Vagina (tissue), 2 donors: ENCODE measurements around the gene TMEM42. TPM values are rescaled to one million over a fixed set of nuclear protein-coding genes. Genes with fewer than 3 reads are reported as not detected.

Experiments
- DNase-seq, 2 donors: peaks; one replicate each; pipeline ENCODE4 v3.0.0-alpha.2; 2017; ENCODE audit errors: extremely low spot score in 2 of 2
- H3K27ac ChIP-seq: fragments of 200-600 bp; sonication (generic); one replicate; pipeline ENCODE4 v1.5.1; 2019
- H3K27me3 ChIP-seq: fragments of 200-600 bp; sonication (generic); one replicate; pipeline ENCODE4 v1.5.1; 2019
- H3K36me3 ChIP-seq, 2 donors: fragments of 200-600 bp; sonication (generic); one replicate each; pipeline ENCODE4 v1.5.1; 2017 to 2019
- H3K4me1 ChIP-seq: fragments of 200-600 bp; sonication (generic); one replicate; pipeline ENCODE4 v1.5.1; 2019
- H3K4me3 ChIP-seq, 2 donors: fragments of 200-600 bp; sonication (generic); 1 replicate in 1 of 2; 2 replicates in 1 of 2; pipeline ENCODE4 v1.5.1; 2016 to 2019
- H3K9me3 ChIP-seq: fragments of 200-600 bp; sonication (generic); one replicate; pipeline ENCODE4 v1.5.1; 2019
- CTCF ChIP-seq, 3 experiments: fragments of 450-650 bp in 2 of 3; fragments of 200-600 bp in 1 of 3; sonication (generic) in 1 of 3; IDR thresholded peaks; one replicate each; pipeline ENCODE4 v1.5.1; 2017 to 2019; ENCODE audit warnings: antibody characterized with exemption in 3 of 3, mild to moderate bottlenecking in 2 of 3, moderate library complexity in 2 of 3
- POLR2A ChIP-seq, 2 donors: fragments of 450-650 bp; IDR thresholded peaks; one replicate each; pipeline ENCODE4 v1.6.1; 2017; ENCODE audit warnings: antibody characterized with exemption in 2 of 2, mild to moderate bottlenecking in 2 of 2, moderate library complexity in 2 of 2
- POLR2AphosphoS5 ChIP-seq, 2 donors: sonication (generic); formaldehyde crosslinking; IDR thresholded peaks; one replicate each; pipeline ENCODE4 v1.9.0; 2017; ENCODE audit warnings: antibody characterized with exemption in 2 of 2, mild to moderate bottlenecking in 2 of 2, low read depth in 1 of 2; ENCODE audit not compliant: insufficient read depth in 1 of 2
- intact Hi-C: fragments of 100-400 bp; cut with DNase I; formaldehyde crosslinking; loops from one replicate; pipeline ENCODE4 v1.15.1; 2023
- microRNA counts, 2 donors: library from miRNA; unstranded; fragments of <30 nt; microRNA quantifications; one replicate each; lab custom pipeline; 2016 to 2017
- total RNA-seq: library from RNA; depleted of rRNA; stranded (reverse); fragments of >200 nt; gene quantifications from one replicate; pipeline ENCODE4 v1.2.3, GENCODE V29; 2016

The TMEM42 gene
- total RNA-seq, 1 donor from 2014 or later: 10.8 TPM

GRCh38 chr3:44909063-44909462 is 47.4 kb downstream of the TMEM42 start:
- H3K36me3 ChIP-seq: no peaks in the 10 kb centered on the region
- H3K4me3 ChIP-seq: no peak overlapping the region
- no peaks in the 10 kb centered on the region for H3K27me3 ChIP-seq
- no peaks in the 10 kb centered on the region for H3K9me3 ChIP-seq
- TF ChIP-seq POLR2AphosphoS5 (IDR thresholded peaks at IDR 0.05; ENCODE audit: insufficient read depth in 1 of 2, low read depth in 1 of 2): no peak
- no peak for TF ChIP-seq CTCF (IDR thresholded peaks at IDR 0.05)
- TF ChIP-seq POLR2A (IDR thresholded peaks at IDR 0.05): no peak
- no peaks in the 10 kb centered on the region for H3K4me1 ChIP-seq
- no peak for DNase-seq
- intact Hi-C loops: no loop called here
- H3K27ac ChIP-seq: no peak overlapping the region

- Histone ChIP-seq H3K36me3 (no peaks in the 10 kb centered on the region), H3K27me3 (no peaks in the 10 kb centered on the region), H3K27ac (no peak overlapping the region), H3K4me3 (no peak overlapping the region), H3K9me3 (no peaks in the 10 kb centered on the region), H3K4me1 (no peaks in the 10 kb centered on the region)
- TF ChIP-seq POLR2A (IDR thresholded peaks at IDR 0.05) (no peak), POLR2AphosphoS5 (IDR thresholded peaks at IDR 0.05; ENCODE audit: insufficient read depth in 1 of 2, low read depth in 1 of 2) (no peak), CTCF (IDR thresholded peaks at IDR 0.05) (no peak)
- no peak for DNase-seq
- intact Hi-C loops: no loop called here
Measured at GRCh38 chr3:44910693-44911092, 49.0 kb downstream of the TMEM42 start.

GRCh38 chr3:44913868-44914468 is 52.3 kb downstream of the TMEM42 start:
- H3K36me3 ChIP-seq: no peaks in the 10 kb centered on the region
- DNase-seq: no peak
- H3K4me1 ChIP-seq: no peaks in the 10 kb centered on the region
- H3K4me3 ChIP-seq: no peak overlapping the region
- H3K9me3 ChIP-seq: no peaks in the 10 kb centered on the region
- TF ChIP-seq POLR2A (IDR thresholded peaks at IDR 0.05): no peak
- TF ChIP-seq POLR2AphosphoS5 (IDR thresholded peaks at IDR 0.05; ENCODE audit: insufficient read depth in 1 of 2, low read depth in 1 of 2): no peak
- peak; percentile 29 to 46 (median 37) for TF ChIP-seq CTCF (IDR thresholded peaks at IDR 0.05)
- no peak overlapping the region for H3K27ac ChIP-seq
- intact Hi-C loops: no loop called here
- H3K27me3 ChIP-seq: no peaks in the 10 kb centered on the region

- H3K4me1 ChIP-seq: no peaks in the 10 kb centered on the region
- DNase-seq: no peak
- no peaks in the 10 kb centered on the region for H3K36me3 ChIP-seq
- H3K27ac ChIP-seq: no peak overlapping the region
- intact Hi-C loops: no loop called here
- TF ChIP-seq POLR2A (IDR thresholded peaks at IDR 0.05) (no peak), CTCF (IDR thresholded peaks at IDR 0.05) (no peak), POLR2AphosphoS5 (IDR thresholded peaks at IDR 0.05; ENCODE audit: insufficient read depth in 1 of 2, low read depth in 1 of 2) (no peak)
- no peaks in the 10 kb centered on the region for H3K9me3 ChIP-seq
- no peaks in the 10 kb centered on the region for H3K27me3 ChIP-seq
- H3K4me3 ChIP-seq: no peak overlapping the region
Measured at GRCh38 chr3:44914936-44915335, 53.2 kb downstream of the TMEM42 start.

MicroRNA genes within 50 kb of the gene (microRNA counts, 767-probe panel; counts per million panel counts)
- 238 to 261 counts per million in 2 donors for microRNA hsa-miR-564 (lab: Ali Mortazavi, UCI)

Other genes starting within 250 kb of the TMEM42 start
- gene ZNF197, start 236.9 kb upstream of the TMEM42 start, total RNA-seq: 17.9 TPM
- gene ZNF35, start 213.2 kb upstream of the TMEM42 start, total RNA-seq: 9.3 TPM
- 4.4 TPM for gene ZNF502, start 149.3 kb upstream of the TMEM42 start, total RNA-seq
- 2.7 TPM for gene ZNF501, start 132.3 kb upstream of the TMEM42 start, total RNA-seq
- gene KIAA1143, start 100.3 kb upstream of the TMEM42 start, total RNA-seq: 14.0 TPM
- 2.2 TPM for gene KIF15, start 100.1 kb upstream of the TMEM42 start, total RNA-seq
- not detected for gene TGM4, start 12.7 kb downstream of the TMEM42 start, total RNA-seq
- gene ZDHHC3, start 114.3 kb downstream of the TMEM42 start, total RNA-seq: 83.5 TPM
- gene EXOSC7, start 114.3 kb downstream of the TMEM42 start, total RNA-seq: 56.2 TPM
- 41.7 TPM for gene CLEC3B, start 164.4 kb downstream of the TMEM42 start, total RNA-seq